Measurements from ENCODE around the gene ARAP1. TPM values are rescaled to one million over a fixed set of nuclear protein-coding genes. Genes with fewer than 3 reads are reported as not detected.

ARAP1 gene
- total RNA-seq, 6 experiments from 2014 or later = 32.9 to 76.7 (median 41.2) TPM

- H3K27ac ChIP-seq = no peak overlapping the region
- intact Hi-C loops (cut with DNase I) = no loop called here
- no peak for DNase-seq
- WGBS (ENCODE audit: insufficient coverage, low coverage, low lambda C conversion rate, missing lambda C conversion rate) = no CpG with 5 or more reads among the region's 7 CpGs
- H3K9me3 ChIP-seq = no peaks in the 10 kb centered on the region
- no peaks in the 10 kb centered on the region for H3K4me1 ChIP-seq
- H3K36me3 ChIP-seq = peaks cover 0 to 74% (median 26%) of the 10 kb centered on the region in 4 donors
- H3K27me3 ChIP-seq = no peaks in the 10 kb centered on the region
- no peak overlapping the region for H3K4me3 ChIP-seq
- ATAC-seq = peak in 1 of 4 donors; percentile 6
- no peak for TF ChIP-seq POLR2A (IDR thresholded peaks at IDR 0.05)
- TF ChIP-seq CTCF (IDR thresholded peaks at IDR 0.05) = no peak
Measured at GRCh38 chr11:72702096-72702495, 50.1 kb downstream of the ARAP1 start.

- intact Hi-C loops (cut with DNase I) = no loop called here
- peaks cover 0 to 75% (median 25%) of the 10 kb centered on the region in 4 donors for H3K36me3 ChIP-seq
- no peaks in the 10 kb centered on the region for H3K4me1 ChIP-seq
- H3K9me3 ChIP-seq = no peaks in the 10 kb centered on the region
- ATAC-seq (no peak), DNase-seq (no peak)
- no peak for TF ChIP-seq CTCF (IDR thresholded peaks at IDR 0.05)
- TF ChIP-seq POLR2A (IDR thresholded peaks at IDR 0.05) = no peak
- WGBS (ENCODE audit: insufficient coverage, low coverage, low lambda C conversion rate, missing lambda C conversion rate) = no CpG with 5 or more reads among the region's 10 CpGs
- H3K4me3 ChIP-seq = no peak overlapping the region
- H3K27me3 ChIP-seq = no peaks in the 10 kb centered on the region
- no peak overlapping the region for H3K27ac ChIP-seq
Measured at GRCh38 chr11:72701466-72701865, 50.7 kb downstream of the ARAP1 start.

GRCh38 chr11:72700146-72700545 is 52.1 kb downstream of the ARAP1 start:
- intact Hi-C loops (cut with DNase I) = no loop called here
- ATAC-seq = peak in 1 of 4 donors; percentile 55
- no peak for TF ChIP-seq POLR2A (IDR thresholded peaks at IDR 0.05)
- no peak for TF ChIP-seq CTCF (IDR thresholded peaks at IDR 0.05)
- H3K27ac ChIP-seq = no peak overlapping the region
- DNase-seq = no peak
- peaks cover 0 to 75% (median 26%) of the 10 kb centered on the region in 4 donors for H3K36me3 ChIP-seq
- H3K27me3 ChIP-seq = no peaks in the 10 kb centered on the region
- WGBS (ENCODE audit: insufficient coverage, low coverage, low lambda C conversion rate, missing lambda C conversion rate) = 61% methylated on average over 2 of the region's 3 CpGs
- H3K9me3 ChIP-seq = no peaks in the 10 kb centered on the region
- no peak overlapping the region for H3K4me3 ChIP-seq
- no peaks in the 10 kb centered on the region for H3K4me1 ChIP-seq

GRCh38 chr11:72697814-72698213 is 54.4 kb downstream of the ARAP1 start:
- H3K9me3 ChIP-seq = no peaks in the 10 kb centered on the region
- no peak overlapping the region for H3K4me3 ChIP-seq
- H3K4me1 ChIP-seq = no peaks in the 10 kb centered on the region
- ATAC-seq (no peak), DNase-seq (no peak)
- TF ChIP-seq CTCF (IDR thresholded peaks at IDR 0.05) (no peak), POLR2A (IDR thresholded peaks at IDR 0.05) (no peak)
- peaks cover 0 to 84% (median 35%) of the 10 kb centered on the region in 4 donors for H3K36me3 ChIP-seq
- no CpG with 5 or more reads among the region's 16 CpGs for WGBS (ENCODE audit: insufficient coverage, low coverage, low lambda C conversion rate, missing lambda C conversion rate)
- no peak overlapping the region for H3K27ac ChIP-seq
- intact Hi-C loops (cut with DNase I) = no loop called here
- H3K27me3 ChIP-seq = no peaks in the 10 kb centered on the region
